ENCODE measurements around the gene PCMT1. TPM values are rescaled to one million over a fixed set of nuclear protein-coding genes. Genes with fewer than 3 reads are reported as not detected.

Gene PCMT1
- total and polyA plus RNA-seq, 10 of the 15 experiments (the other 5 are each of a cell fraction or from before 2014, with no cell fraction given), result 48.5 to 126 (median 81.2) TPM

- H3K9ac ChIP-seq (ENCODE audit: control insufficient read depth, insufficient read depth, low read length), result no peak overlapping the region
- intact Hi-C loops (cut with micrococcal nuclease; ENCODE audit: unreplicated experiment) (loop anchor here (2.0 to 5.0 kb wide), 2 partner anchors 29 to 152 kb away; partner anchors contain the start of genes GINM1 and PCMT1), in situ Hi-C loops (cut with MboI) (no loop called here)
- H3K9me3 ChIP-seq (replicated peaks; ENCODE audit: control insufficient read depth, insufficient read depth, low read length), result no peaks in the 10 kb centered on the region
- RAD21 ChIA-PET (ENCODE audit: unreplicated experiment), result no interaction called here
- no TSS peak for BruUV-seq (replicated peaks)
- no peak for ATAC-seq
- POLR2A ChIA-PET, result interaction anchor here (1.4 kb wide), 1 partner anchor 33 kb away, joined by 4 read pairs; no protein-coding TSS in a partner anchor
- no peak overlapping the region for H2AFZ ChIP-seq (ENCODE audit: control insufficient read depth, low read depth, low read length)
- H3K36me3 ChIP-seq (ENCODE audit: control insufficient read depth in 2 of 2, insufficient read depth in 2 of 2, low read length in 1 of 2), result peaks cover 0 to 3% of the 10 kb centered on the region in 2 experiments; a peak in 1 of 4 replicates
- SMC1A ChIA-PET (ENCODE audit: uncharacterized antibody, unreplicated experiment), result interaction anchor here (1.9 kb wide), 1 partner anchor 15 kb away, joined by 9 read pairs; no protein-coding TSS in a partner anchor
- CTCF ChIA-PET, result no interaction called here
- no peak overlapping the region for H3K4me3 ChIP-seq
- H3K4me2 ChIP-seq (ENCODE audit: control insufficient read depth, insufficient read depth), result no peak overlapping the region
- H3K79me2 ChIP-seq (ENCODE audit: control insufficient read depth, insufficient read depth, low read length), result peaks cover 39% of the 10 kb centered on the region
- 95% methylated on average over 3 of the region's 3 CpGs for WGBS (ENCODE audit: insufficient coverage, insufficient replicate concordance, low lambda C conversion rate, missing lambda C conversion rate)
- H3K27me3 ChIP-seq (replicated peaks in 1 of 2; ENCODE audit: control insufficient read depth in 2 of 2, insufficient read depth in 2 of 2, low read length in 1 of 2), result no peaks in the 10 kb centered on the region
- no peak overlapping the region for H3K27ac ChIP-seq (ENCODE audit: control insufficient read depth, insufficient read depth)
- TF ChIP-seq EZH2 (IDR thresholded peaks at IDR 0.05; ENCODE audit: borderline replicate concordance, control insufficient read depth, low read depth, low read length) (no peak), PAX5 (IDR thresholded peaks at IDR 0.05; ENCODE audit: borderline replicate concordance, low read depth, low read length) (no peak), HCFC1 (IDR thresholded peaks at IDR 0.05; ENCODE audit: low read length) (no peak), IKZF2 (IDR thresholded peaks at IDR 0.05) (no peak), NFYA (IDR thresholded peaks at IDR 0.05; ENCODE audit: borderline replicate concordance, low read depth, low read length) (no peak), FOXM1 (IDR thresholded peaks at IDR 0.05; ENCODE audit: low read depth, low read length) (no peak), NR2F1 (conservative IDR thresholded peaks at IDR 0.05) (no peak), SRF (IDR thresholded peaks at IDR 0.05; ENCODE audit: low read depth in 2 of 2, low read length in 2 of 2) (no peak), SUPT20H (IDR thresholded peaks at IDR 0.05; ENCODE audit: borderline replicate concordance, control insufficient read depth, low read depth, low read length) (no peak), CBX5 (IDR thresholded peaks at IDR 0.05; ENCODE audit: low read depth) (no peak), EED (IDR thresholded peaks at IDR 0.05; ENCODE audit: low read depth) (no peak), JUNB (IDR thresholded peaks at IDR 0.05) (no peak), BCL11A (IDR thresholded peaks at IDR 0.05; ENCODE audit: low read depth, low read length) (no peak), SREBF2 (IDR thresholded peaks at IDR 0.05; ENCODE audit: low read length) (no peak), POLR2A (IDR thresholded peaks at IDR 0.05; ENCODE audit: low read depth, low read length) (no peak), ESRRA (IDR thresholded peaks at IDR 0.05; ENCODE audit: low read length) (no peak), RAD51 (IDR thresholded peaks at IDR 0.05) (no peak), ASH2L (IDR thresholded peaks at IDR 0.05; ENCODE audit: borderline replicate concordance, low read depth) (no peak)
- no peak for DNase-seq (ENCODE audit: low read depth, low spot score)
- H4K20me1 ChIP-seq (ENCODE audit: control insufficient read depth, insufficient read depth), result no peaks in the 10 kb centered on the region
- no peak for FAIRE-seq
- no peaks in the 10 kb centered on the region for H3K4me1 ChIP-seq (ENCODE audit: control insufficient read depth, insufficient read depth, low read length)
Measured at GRCh38 chr6:149719531-149719930, 30.0 kb upstream of the PCMT1 start.
